Activated CD8-positive, alpha-beta T cell treated with anti-CD3 and anti-CD28 coated beads for 36 hours (primary cell): ENCODE data around the gene CACNA2D4. TPM values are rescaled to one million over a fixed set of nuclear protein-coding genes. Genes with fewer than 3 reads are reported as not detected.
A peak's percentile ranks its signal among the peaks of the same experiment; 100 is the strongest.

ENCODE experiments used
- ATAC-seq: fragments of 200-7000 bp; cut with Tn5 transposase; one replicate; pipeline ENCODE4 v1.10.0; 2021; ENCODE audit warnings: mild to moderate bottlenecking, moderate library complexity
- CTCF ChIA-PET: fragments of 350-600 bp; sonication (Branson Sonifier 250); formaldehyde crosslinking; loops from one replicate; lab custom pipeline; 2021; ENCODE audit warnings: antibody characterized with exemption; lab: Charles Lee
- POLR2A ChIA-PET: fragments of 350-600 bp; sonication (Branson Sonifier 250); formaldehyde crosslinking; loops from one replicate; lab custom pipeline; 2021; ENCODE audit warnings: antibody characterized with exemption; lab: Charles Lee
- DNase-seq: peaks from one replicate; pipeline ENCODE4 v3.0.0-alpha.2; 2020
- H3K27ac Mint-ChIP-seq: one replicate; pipeline ENCODE4 v1.8.0; 2021; ENCODE audit warnings: mild to moderate bottlenecking, mixed read lengths
- H3K27me3 Mint-ChIP-seq: one replicate; pipeline ENCODE4 v1.8.0; 2021; ENCODE audit warnings: mixed read lengths
- H3K36me3 Mint-ChIP-seq: one replicate; pipeline ENCODE4 v1.8.0; 2021; ENCODE audit warnings: low read depth, mixed read lengths
- H3K4me1 Mint-ChIP-seq: one replicate; pipeline ENCODE4 v1.8.0; 2021; ENCODE audit warnings: low read depth, mixed read lengths
- H3K4me3 Mint-ChIP-seq: one replicate; pipeline ENCODE4 v1.8.0; 2021; ENCODE audit warnings: mild to moderate bottlenecking, moderate library complexity, mixed read lengths
- H3K9me3 Mint-ChIP-seq: one replicate; pipeline ENCODE4 v1.8.0; 2021; ENCODE audit warnings: mixed read lengths
- CTCF ChIP-seq: fragments of 200-600 bp; IDR thresholded peaks from one replicate; pipeline ENCODE4 v1.8.0; 2022; ENCODE audit warnings: antibody characterized with exemption, mild to moderate bottlenecking
- intact Hi-C: fragments of 100-400 bp; cut with micrococcal nuclease; formaldehyde crosslinking; loops from one replicate; pipeline ENCODE4 v1.10.0; 2022
- total RNA-seq, 2 experiments: library from RNA; stranded (reverse); gene quantifications; one replicate each; pipeline ENCODE4 v1.2.3, GENCODE V29; 2021

Gene CACNA2D4
- total RNA-seq, 2 experiments from 2014 or later, result 4.2 to 4.3 TPM

- peak overlapping the region; percentile 56 for H3K4me3 Mint-ChIP-seq
- intact Hi-C loops, result no loop called here
- DNase-seq (no peak), ATAC-seq (no peak)
- POLR2A ChIA-PET, result no interaction called here
- CTCF ChIA-PET, result no interaction called here
- H3K36me3 Mint-ChIP-seq, result no peaks in the 10 kb centered on the region
- peaks cover 6% of the 10 kb centered on the region for H3K4me1 Mint-ChIP-seq
- no peaks in the 10 kb centered on the region for H3K9me3 Mint-ChIP-seq
- H3K27ac Mint-ChIP-seq, result peak overlapping the region; percentile 21
- no peaks in the 10 kb centered on the region for H3K27me3 Mint-ChIP-seq
- TF ChIP-seq CTCF, result no peak
Observed at GRCh38 chr12:1810201-1810930, 108.1 kb downstream of the CACNA2D4 start.

- Mint-ChIP-seq H3K27ac (peak overlapping the region; percentile 8), H3K36me3 (no peaks in the 10 kb centered on the region), H3K27me3 (no peaks in the 10 kb centered on the region), H3K4me3 (no peak overlapping the region), H3K4me1 (peaks cover 7% of the 10 kb centered on the region), H3K9me3 (no peaks in the 10 kb centered on the region)
- POLR2A ChIA-PET, result no interaction called here
- DNase-seq, result no peak
- CTCF ChIA-PET, result no interaction called here
- no peak for TF ChIP-seq CTCF
- no peak for ATAC-seq
- intact Hi-C loops, result no loop called here
Observed at GRCh38 chr12:1809591-1810190, 108.8 kb downstream of the CACNA2D4 start.

- no peak overlapping the region for H3K27ac Mint-ChIP-seq
- ATAC-seq (no peak), DNase-seq (peak; percentile 39)
- no peak overlapping the region for H3K4me3 Mint-ChIP-seq
- no peaks in the 10 kb centered on the region for H3K27me3 Mint-ChIP-seq
- ChIA-PET POLR2A (no interaction called here), CTCF (interaction anchor here (1.4 kb wide), 1 partner anchor 174 kb away, joined by 4 read pairs; no protein-coding TSS in a partner anchor)
- no peaks in the 10 kb centered on the region for H3K9me3 Mint-ChIP-seq
- no peaks in the 10 kb centered on the region for H3K36me3 Mint-ChIP-seq
- H3K4me1 Mint-ChIP-seq, result peaks cover 11% of the 10 kb centered on the region
- intact Hi-C loops, result no loop called here
- no peak for TF ChIP-seq CTCF
Observed at GRCh38 chr12:1808798-1809480, 109.5 kb downstream of the CACNA2D4 start.

- TF ChIP-seq CTCF, result no peak
- Mint-ChIP-seq H3K27me3 (no peaks in the 10 kb centered on the region), H3K4me3 (no peak overlapping the region), H3K9me3 (no peaks in the 10 kb centered on the region), H3K4me1 (peaks cover 11% of the 10 kb centered on the region), H3K27ac (no peak overlapping the region), H3K36me3 (no peaks in the 10 kb centered on the region)
- CTCF ChIA-PET, result interaction anchor here (1.4 kb wide), 1 partner anchor 173 kb away, joined by 4 read pairs; no protein-coding TSS in a partner anchor
- intact Hi-C loops, result no loop called here
- DNase-seq (no peak), ATAC-seq (no peak)
- POLR2A ChIA-PET, result no interaction called here
Observed at GRCh38 chr12:1808036-1808797, 110.2 kb downstream of the CACNA2D4 start.
